Hematopoietic multipotent progenitor cell treated with erythropoietin and hydrocortisone succinate and interleukin-3 and kit ligand, for 15 days (in vitro differentiated cells): ENCODE measurements around the gene CNTNAP3B.
"Not testable (repeated sequence)": the region's sequence is repeated elsewhere in the genome, so short reads cannot be mapped to it uniquely, and the experiment has no call there.

Experiments used
- DNase-seq: peaks from one replicate; pipeline ENCODE4 v3.0.0-alpha.2; 2015; ENCODE audit warnings: low spot score

CNTNAP3B gene

DNA sequence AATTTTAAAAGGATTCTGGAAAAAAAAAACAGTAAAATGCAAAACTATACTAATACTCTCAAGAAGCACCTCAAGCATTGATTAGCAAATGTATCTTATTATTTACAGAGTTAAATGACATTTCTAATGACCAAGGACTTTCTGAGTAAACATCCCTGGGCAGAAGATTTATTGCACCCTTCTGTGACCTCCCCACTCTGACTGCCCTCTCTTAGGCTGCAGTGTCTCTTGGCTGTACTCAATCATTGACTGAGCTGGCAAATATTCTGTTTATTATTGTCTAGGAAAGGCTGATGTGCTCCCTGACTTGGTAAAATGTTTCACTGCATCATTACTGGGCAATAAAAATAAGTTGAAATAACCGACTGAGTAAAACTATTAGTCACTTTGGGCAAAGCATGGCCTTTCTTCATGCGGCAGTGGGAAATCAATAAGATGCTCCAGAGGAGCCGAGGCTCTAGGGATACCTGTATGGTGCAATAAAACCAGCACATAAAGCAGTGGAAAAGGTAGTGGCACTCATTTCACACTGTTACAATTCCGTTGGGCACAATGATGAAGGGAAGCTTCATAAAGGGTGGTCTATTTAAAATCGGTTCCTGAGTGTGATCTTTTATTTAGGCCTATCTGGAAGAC, 151.1 kb downstream of the CNTNAP3B start:
- not testable (repeated sequence) for DNase-seq

- DNase-seq: not testable (repeated sequence)
Measured at GRCh38 chr9:41974906-41975305, 154.3 kb downstream of the CNTNAP3B start.

DNA sequence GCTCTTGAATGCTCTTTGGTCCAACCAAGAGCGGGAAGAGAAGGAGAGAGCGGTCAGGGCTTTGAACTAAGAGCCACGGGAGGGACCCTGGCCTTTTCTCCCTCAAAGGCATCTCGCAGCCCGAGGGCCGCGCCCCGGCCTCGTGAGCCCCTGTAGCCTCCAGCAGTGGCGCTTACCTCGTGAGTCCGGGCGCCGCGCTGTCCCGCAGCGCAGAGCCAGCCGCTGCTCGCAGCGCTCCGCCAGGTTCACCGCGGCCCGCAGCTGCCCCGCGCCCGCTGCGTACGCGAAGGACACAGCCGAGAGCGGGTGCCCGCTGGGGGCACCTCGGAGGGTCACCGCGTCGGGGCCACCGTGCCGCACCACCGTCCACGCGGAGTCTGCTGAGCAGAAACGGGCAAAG, 176.2 kb downstream of the CNTNAP3B start:
- DNase-seq: not testable (repeated sequence)

DNA sequence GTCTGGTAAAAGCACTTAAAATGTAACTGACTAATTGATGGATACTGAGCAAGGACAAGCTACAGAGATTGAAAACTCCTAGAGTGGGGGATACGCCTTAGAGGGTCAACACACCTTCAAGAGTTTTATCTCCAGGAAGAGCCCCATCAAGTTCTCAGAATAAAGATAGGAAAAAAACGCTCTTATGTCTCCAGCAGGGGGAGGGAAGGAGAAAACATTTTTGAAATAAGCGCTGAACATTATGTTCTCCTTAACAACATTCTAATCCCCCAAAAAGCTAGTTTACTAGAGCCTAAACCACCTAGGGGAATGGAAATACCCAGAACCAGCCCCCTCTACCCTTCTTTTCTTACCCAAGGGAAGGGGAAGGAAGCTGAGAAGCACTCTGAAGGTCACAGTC, 187.5 kb downstream of the CNTNAP3B start:
- DNase-seq: not testable (repeated sequence)

- DNase-seq: not testable (repeated sequence)
Measured at GRCh38 chr9:41938143-41938542, 191.1 kb downstream of the CNTNAP3B start.

DNA sequence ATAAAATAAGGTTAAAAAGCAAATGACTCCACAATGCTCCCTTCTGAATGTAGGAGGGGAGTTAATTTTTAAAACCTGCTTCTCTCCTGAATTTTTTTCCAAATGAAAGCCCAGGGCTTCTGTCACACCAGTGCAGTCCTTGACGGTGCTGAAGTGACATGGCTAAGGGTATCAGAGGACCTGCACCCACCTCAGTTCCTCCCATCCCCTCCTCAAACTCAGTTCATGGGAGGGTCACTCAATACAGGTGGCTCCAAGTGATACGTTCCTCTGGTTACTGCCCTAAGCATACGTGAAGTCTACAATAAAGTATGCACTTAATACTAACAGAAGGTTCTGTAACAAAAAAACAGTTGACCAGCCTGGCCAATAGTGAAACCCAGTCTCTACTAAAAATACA, 193.5 kb downstream of the CNTNAP3B start:
- DNase-seq: not testable (repeated sequence)

- DNase-seq: not testable (repeated sequence)
Measured at GRCh38 chr9:41929172-41929571, 200.1 kb downstream of the CNTNAP3B start.

- DNase-seq: not testable (repeated sequence)
Measured at GRCh38 chr9:41917374-41917773, 211.9 kb downstream of the CNTNAP3B start.

DNA sequence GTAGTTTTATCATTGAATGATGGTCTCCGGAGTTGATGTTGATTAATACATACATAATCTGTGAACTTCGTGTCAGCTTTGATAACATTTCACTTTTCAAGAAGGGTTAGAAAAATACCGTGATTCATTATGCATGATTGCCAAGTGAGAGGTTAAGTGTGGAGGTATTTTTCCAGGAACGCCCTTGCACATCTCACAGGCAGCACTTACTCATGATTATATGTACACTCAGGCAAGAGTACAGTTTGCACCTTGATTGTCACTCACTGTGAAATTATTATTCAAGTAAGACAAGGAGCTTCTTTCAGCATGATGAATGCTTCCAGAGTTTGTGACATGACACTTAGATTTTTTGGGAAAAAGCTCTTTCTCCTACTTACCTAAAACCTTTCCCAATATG, 223.7 kb downstream of the CNTNAP3B start:
- not testable (repeated sequence) for DNase-seq

DNA sequence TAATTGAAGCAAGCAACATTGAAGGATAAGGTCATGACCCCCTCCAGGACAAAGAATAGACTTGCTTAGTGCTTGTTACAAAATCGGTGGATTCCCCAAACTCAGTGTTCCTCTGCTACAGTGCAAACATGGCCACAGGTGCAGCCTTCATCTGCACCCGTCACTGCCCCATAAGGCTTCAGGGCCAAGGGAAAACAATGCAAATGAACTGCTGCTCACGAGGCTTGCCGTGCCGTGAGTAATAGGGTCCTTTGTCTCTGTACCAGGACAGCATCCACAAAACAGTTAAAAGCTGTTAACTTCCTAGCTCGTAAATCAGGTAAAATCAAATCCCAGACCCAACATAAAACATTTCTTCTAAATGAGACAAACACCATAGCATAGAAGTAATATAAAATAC, 226.5 kb downstream of the CNTNAP3B start:
- DNase-seq: not testable (repeated sequence)

- DNase-seq: not testable (repeated sequence)
Measured at GRCh38 chr9:41898720-41899343, 230.4 kb downstream of the CNTNAP3B start.

DNA sequence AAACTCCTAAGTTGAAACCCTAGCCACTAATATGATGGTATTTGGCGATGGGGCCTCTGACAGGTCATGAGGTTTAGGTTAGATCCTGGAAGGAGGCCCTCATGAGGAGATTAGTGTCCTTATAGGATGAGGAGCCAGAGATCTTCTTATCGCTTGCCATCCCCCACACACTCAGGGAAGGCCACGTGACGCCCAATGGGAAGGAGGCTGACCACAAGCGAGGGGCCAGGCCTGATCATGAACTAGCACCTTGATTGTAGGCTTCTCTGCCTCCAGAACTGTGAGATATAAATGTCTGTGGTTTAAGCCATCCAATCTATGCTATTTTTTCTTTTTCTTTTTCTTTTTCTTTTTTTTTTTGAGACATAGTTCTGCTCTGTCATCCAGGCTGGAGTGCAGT, 254.7 kb downstream of the CNTNAP3B start:
- DNase-seq: not testable (repeated sequence)

DNA sequence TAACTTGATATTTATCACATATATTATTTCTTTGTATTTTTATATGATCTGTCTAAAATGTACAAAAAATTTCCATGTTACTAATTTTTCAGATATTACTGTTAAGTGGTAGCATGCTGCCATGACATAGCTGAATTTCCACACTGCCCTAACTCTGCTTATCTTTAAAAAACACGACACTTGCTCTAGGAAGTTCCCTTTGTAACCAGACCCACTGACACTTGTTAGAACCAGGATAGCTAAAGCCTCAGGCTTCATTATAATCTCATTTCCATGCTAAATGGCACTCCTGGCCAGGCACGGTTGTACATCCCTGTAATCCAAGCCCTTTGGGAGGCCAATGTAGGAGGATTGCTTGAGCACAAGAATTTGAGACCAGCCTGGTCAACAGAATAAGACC, 273.8 kb downstream of the CNTNAP3B start:
- DNase-seq: not testable (repeated sequence)

DNA sequence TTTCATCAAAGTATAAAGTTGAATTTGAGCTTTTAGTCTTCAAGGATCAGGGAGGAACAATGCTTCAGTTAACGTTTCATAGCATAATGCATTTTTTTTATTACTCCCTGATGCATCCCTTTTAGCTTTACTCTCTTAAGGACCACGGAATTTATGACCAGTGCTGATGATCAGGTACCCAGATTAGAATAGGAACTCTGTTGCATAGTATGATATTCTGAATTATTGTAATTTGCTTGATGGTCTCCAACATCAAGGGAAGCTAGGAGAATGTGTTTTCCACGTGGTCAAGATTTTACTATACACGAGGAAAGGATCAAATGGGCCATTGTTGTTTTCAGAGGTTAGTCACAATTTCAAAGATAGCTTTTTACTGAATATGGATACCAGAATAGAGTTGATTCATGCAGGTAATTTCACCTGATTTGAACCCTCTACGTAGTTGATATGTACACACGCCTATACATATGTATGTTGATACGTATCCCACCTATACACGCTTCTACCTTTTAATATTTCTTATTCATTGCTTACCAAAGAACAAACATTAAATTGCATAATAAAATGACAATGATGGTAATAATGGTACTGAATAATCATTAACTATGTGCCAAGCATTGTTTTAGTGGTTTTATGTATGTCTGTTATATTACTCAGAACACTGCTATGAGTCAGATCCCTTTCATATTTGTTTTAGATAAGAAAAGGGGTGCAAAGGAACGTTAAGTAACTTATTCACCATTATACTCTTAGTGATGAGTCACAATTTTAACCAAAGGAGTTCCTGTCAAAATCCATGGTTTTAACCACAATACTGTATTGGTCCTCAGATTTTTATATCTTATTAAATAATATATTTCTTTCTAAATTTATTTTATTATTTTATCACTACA, 277.1 kb downstream of the CNTNAP3B start:
- DNase-seq: not testable (repeated sequence)

DNA sequence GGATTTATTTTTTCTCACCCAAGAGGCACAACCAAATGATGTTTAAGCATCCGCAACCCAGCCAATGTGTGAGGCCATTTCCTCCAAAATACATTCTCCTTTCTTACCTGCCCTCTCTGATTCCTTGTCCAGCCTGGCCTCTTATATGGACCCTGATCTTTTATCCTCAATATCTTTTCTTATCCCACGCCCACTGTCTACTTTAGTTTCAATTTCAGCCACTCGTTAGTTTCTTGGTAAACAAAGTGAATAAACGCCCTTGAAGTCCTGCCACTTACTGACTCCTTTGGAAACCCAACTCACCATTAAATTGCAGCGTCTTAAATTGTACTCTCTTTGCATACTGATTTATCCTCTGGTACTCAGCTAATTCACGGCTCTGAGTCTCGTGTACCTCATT, 281.4 kb downstream of the CNTNAP3B start:
- DNase-seq: not testable (repeated sequence)
